Measurements from ENCODE around the gene SPATA31A6.
"Not testable (repeated sequence)": the region's sequence is repeated elsewhere in the genome, so short reads cannot be mapped to it uniquely, and the experiment has no call there.

Gene SPATA31A6

GRCh38 chr9:42183359-42183758, at the start of gene SPATA31A6:
TSS of gene SPATA31A6 (plus strand) at chr9:42183659. CDS start at chr9:42183688, 29 bp downstream.
- not testable (repeated sequence) for DNase-seq

GRCh38 chr9:42160299-42160698, 23.2 kb upstream of the SPATA31A6 start:
- not testable (repeated sequence) for DNase-seq

- DNase-seq = not testable (repeated sequence)
Observed at GRCh38 chr9:42219861-42220260, 36.4 kb downstream of the SPATA31A6 start.

GRCh38 chr9:42223230-42223629, 39.8 kb downstream of the SPATA31A6 start:
- DNase-seq = not testable (repeated sequence)

GRCh38 chr9:42233031-42233430, 49.6 kb downstream of the SPATA31A6 start:
- not testable (repeated sequence) for DNase-seq

- DNase-seq = not testable (repeated sequence)
Observed at GRCh38 chr9:42234610-42235009, 51.2 kb downstream of the SPATA31A6 start.

- not testable (repeated sequence) for DNase-seq
Observed at GRCh38 chr9:42235352-42235991, 52.0 kb downstream of the SPATA31A6 start.

- DNase-seq = not testable (repeated sequence)
Observed at GRCh38 chr9:42236097-42236496, 52.6 kb downstream of the SPATA31A6 start.

GRCh38 chr9:42237381-42237780, 53.9 kb downstream of the SPATA31A6 start:
- not testable (repeated sequence) for DNase-seq

GRCh38 chr9:42238862-42239261, 55.4 kb downstream of the SPATA31A6 start:
- DNase-seq = not testable (repeated sequence)

All from stimulated activated CD4-positive, alpha-beta T cell treated with anti-CD3 and anti-CD28 coated beads, Interleukin-1b, Interleukin-23, amount 100 ng/mL, for 48 hours (primary cell).